ENCODE measurements around the gene NUP133.

DNA sequence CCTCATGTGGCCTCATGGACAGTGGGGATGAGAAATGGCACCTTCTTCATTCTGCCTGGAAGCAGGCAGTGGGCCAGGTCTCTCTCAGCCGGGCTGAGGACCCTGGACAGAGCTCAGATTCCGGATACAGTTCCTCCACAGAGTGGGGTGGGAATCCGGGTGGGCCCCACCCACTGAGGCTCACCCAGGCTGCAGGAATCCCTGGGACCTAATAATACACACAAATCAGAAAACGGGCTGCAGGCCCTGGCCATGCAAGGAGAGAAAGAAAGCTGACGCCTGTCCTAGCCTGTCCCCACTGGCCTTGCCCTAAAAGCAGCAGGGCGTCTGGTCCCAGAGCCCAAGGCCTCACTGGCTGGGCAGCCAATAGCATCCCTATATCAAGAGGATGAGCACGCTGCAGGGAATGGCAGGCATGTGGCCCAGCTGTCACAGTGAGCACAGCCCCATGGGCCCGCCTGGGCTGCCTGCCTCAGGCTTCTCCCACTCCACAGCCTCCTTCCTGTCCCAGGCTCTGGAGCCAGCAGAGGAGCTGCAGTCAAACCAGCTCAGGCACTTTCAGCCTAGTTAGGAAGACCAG lies 99.6 kb downstream of the NUP133 start:
- TF ChIP-seq, protein P1, sequence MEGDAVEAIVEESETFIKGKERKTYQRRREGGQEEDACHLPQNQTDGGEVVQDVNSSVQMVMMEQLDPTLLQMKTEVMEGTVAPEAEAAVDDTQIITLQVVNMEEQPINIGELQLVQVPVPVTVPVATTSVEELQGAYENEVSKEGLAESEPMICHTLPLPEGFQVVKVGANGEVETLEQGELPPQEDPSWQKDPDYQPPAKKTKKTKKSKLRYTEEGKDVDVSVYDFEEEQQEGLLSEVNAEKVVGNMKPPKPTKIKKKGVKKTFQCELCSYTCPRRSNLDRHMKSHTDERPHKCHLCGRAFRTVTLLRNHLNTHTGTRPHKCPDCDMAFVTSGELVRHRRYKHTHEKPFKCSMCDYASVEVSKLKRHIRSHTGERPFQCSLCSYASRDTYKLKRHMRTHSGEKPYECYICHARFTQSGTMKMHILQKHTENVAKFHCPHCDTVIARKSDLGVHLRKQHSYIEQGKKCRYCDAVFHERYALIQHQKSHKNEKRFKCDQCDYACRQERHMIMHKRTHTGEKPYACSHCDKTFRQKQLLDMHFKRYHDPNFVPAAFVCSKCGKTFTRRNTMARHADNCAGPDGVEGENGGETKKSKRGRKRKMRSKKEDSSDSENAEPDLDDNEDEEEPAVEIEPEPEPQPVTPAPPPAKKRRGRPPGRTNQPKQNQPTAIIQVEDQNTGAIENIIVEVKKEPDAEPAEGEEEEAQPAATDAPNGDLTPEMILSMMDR (IDR thresholded peaks at IDR 0.05) = no peak
- no peak for TF ChIP-seq POLR2A (IDR thresholded peaks at IDR 0.05)

Measured in lower leg skin (tissue), 3 donors.